Mucosa of descending colon (tissue), 3 donors: ENCODE measurements around the gene MYRFL. TPM values are rescaled to one million over a fixed set of nuclear protein-coding genes. Genes with fewer than 3 reads are reported as not detected.
A peak's percentile ranks its signal among the peaks of the same experiment; 100 is the strongest.

Experiments
- ATAC-seq: fragments of 200-7000 bp; cut with Tn5 transposase; one replicate; pipeline ENCODE4 v1.9.1; 2020; ENCODE audit warnings: mild to moderate bottlenecking, moderate library complexity
- DNase-seq, 3 donors: peaks; one replicate each; pipeline ENCODE4 v3.0.0-alpha.2; 2020
- H3K36me3 ChIP-seq: fragments of 200-600 bp; one replicate; pipeline ENCODE4 v1.8.0; 2021; ENCODE audit warnings: low read depth, mild to moderate bottlenecking
- H3K4me1 ChIP-seq: fragments of 200-600 bp; one replicate; pipeline ENCODE4 v1.8.0; 2021; ENCODE audit warnings: low read depth, mild to moderate bottlenecking
- H3K4me3 ChIP-seq: fragments of 200-600 bp; one replicate; pipeline ENCODE4 v1.8.0; 2021; ENCODE audit warnings: mild to moderate bottlenecking
- H3K9me3 ChIP-seq: fragments of 200-600 bp; one replicate; pipeline ENCODE4 v1.8.0; 2021; ENCODE audit warnings: mild to moderate bottlenecking
- CTCF ChIP-seq: fragments of 200-600 bp; IDR thresholded peaks from one replicate; pipeline ENCODE4 v1.8.0; 2022; ENCODE audit warnings: antibody characterized with exemption, mild to moderate bottlenecking
- intact Hi-C, 2 donors: fragments of 100-400 bp; cut with DNase I in 1 of 2; cut with micrococcal nuclease in 1 of 2; formaldehyde crosslinking; loops; one replicate each; pipeline versions ENCODE4 v1.11.0 to v1.11.1; 2022; cut with DNase I, micrococcal nuclease
- total RNA-seq, 3 donors: library from RNA; stranded (reverse); fragmentation: NEBNext Ultra II Directional in 2 of 3; extraction: Animal tissue kit (Norgen Biotek cat#: 25700) in 2 of 3; gene quantifications; one replicate each; pipeline versions ENCODE4 v1.2.1 to v1.2.4, GENCODE V29; 2021 to 2023
- donor health status: DM: no; HTN: no; CAD: no; lungs with moderate emphysema.
- donor health status: DM: no; HTN: no; CAD: no.
- donor health status: DM: no; HTN: yes; CAD: no.

The MYRFL gene
- total RNA-seq, 3 donors from 2014 or later = 0.23 to 0.58 TPM; not detected in 1

- Histone ChIP-seq H3K4me1 (no peaks in the 10 kb centered on the region), H3K9me3 (no peaks in the 10 kb centered on the region), H3K4me3 (no peak overlapping the region), H3K36me3 (no peaks in the 10 kb centered on the region)
- intact Hi-C loops = no loop called here
- no peak for TF ChIP-seq CTCF
- ATAC-seq = no peak
- DNase-seq = no peak
These were observed 47.8 kb downstream of the MYRFL start for GRCh38 chr12:69872804-69873203.

GRCh38 chr12:69873429-69873828, 48.4 kb downstream of the MYRFL start:
- no peak for TF ChIP-seq CTCF
- Histone ChIP-seq H3K4me1 (no peaks in the 10 kb centered on the region), H3K4me3 (no peak overlapping the region), H3K9me3 (no peaks in the 10 kb centered on the region), H3K36me3 (no peaks in the 10 kb centered on the region)
- intact Hi-C loops = no loop called here
- ATAC-seq = no peak
- DNase-seq = no peak

- ATAC-seq = no peak
- intact Hi-C loops = no loop called here
- no peak for DNase-seq
- H3K9me3 ChIP-seq = no peaks in the 10 kb centered on the region
- no peaks in the 10 kb centered on the region for H3K4me1 ChIP-seq
- no peak overlapping the region for H3K4me3 ChIP-seq
- H3K36me3 ChIP-seq = no peaks in the 10 kb centered on the region
- TF ChIP-seq CTCF = no peak
These were observed 49.6 kb downstream of the MYRFL start for GRCh38 chr12:69874606-69875005.

- DNase-seq = no peak
- H3K4me3 ChIP-seq = no peak overlapping the region
- no peaks in the 10 kb centered on the region for H3K9me3 ChIP-seq
- TF ChIP-seq CTCF = no peak
- ATAC-seq = no peak
- intact Hi-C loops = no loop called here
- H3K4me1 ChIP-seq = no peaks in the 10 kb centered on the region
- no peaks in the 10 kb centered on the region for H3K36me3 ChIP-seq
These were observed 50.4 kb downstream of the MYRFL start for GRCh38 chr12:69875416-69875935.

DNA sequence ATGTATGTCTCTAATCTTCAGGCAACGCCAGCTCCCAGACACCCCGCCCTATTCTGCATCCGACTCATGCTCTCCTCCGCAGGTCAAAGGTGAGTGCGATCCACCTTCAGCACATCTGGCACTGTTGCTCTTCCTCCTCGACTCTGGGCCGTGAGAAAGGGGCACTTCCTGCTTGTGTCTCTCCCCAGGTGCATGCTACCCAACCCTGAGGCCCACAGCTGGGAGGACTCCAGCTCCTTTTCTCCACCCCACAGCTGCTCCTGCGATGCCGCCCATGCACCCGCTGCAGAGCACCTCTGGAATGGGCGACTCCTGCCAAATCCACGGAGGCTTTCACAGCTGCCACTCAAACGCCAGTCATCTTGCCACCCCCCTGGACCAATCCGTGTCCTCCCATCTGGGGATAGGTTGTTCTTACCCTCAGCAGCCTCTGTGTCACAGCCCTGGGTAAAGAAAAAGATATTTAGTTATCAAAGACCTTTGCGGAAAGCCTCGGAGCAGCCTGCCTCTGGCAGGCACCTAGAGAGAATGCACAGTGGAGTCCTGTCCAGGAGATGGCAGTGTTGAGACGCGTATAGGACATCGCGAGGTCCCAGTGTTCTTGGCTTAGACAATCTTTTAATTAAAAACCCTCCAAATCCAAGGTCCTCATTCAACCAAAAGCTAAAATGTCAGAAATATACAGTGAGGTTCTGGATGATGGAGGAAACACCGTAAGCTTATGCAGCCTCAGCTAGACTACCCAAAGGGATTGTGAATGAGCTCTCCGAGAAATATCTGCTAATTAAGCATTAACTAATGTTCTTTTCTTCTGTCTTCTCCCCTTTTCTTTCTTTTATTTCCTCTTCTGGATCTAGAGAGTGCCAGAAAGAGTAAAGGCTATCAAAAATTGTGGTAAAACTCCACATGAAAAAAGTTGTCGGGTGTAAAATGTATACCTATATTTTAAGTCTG, 54.3 kb downstream of the MYRFL start:
- peak; percentile 54 to 88 (median 70) for DNase-seq
- peak; percentile 96 for ATAC-seq
- no peak overlapping the region for H3K4me3 ChIP-seq
- no peaks in the 10 kb centered on the region for H3K9me3 ChIP-seq
- H3K4me1 ChIP-seq = no peaks in the 10 kb centered on the region
- no peaks in the 10 kb centered on the region for H3K36me3 ChIP-seq
- intact Hi-C loops = loop anchor here in 1 of 2 donors (2.0 kb wide), 1 partner anchor 698 kb away; no protein-coding TSS in a partner anchor
- TF ChIP-seq CTCF = peak; percentile 71
